Neural crest cell (in vitro differentiated cells): ENCODE data around the gene MLF1. TPM values are rescaled to one million over a fixed set of nuclear protein-coding genes. Genes with fewer than 3 reads are reported as not detected.

ENCODE experiments used
- DNase-seq: peaks from one replicate; pipeline ENCODE4 v3.0.0; 2021; ENCODE audit warnings: low read depth, mixed read lengths, low spot score
- H3K27ac Mint-ChIP-seq: one replicate; pipeline ENCODE4 v1.8.0; 2021; ENCODE audit warnings: mild to moderate bottlenecking, mixed read lengths; ENCODE audit not compliant: unreplicated experiment
- H3K27me3 Mint-ChIP-seq: 2 replicates; pipeline ENCODE4 v1.8.0; 2021; ENCODE audit warnings: low read depth, mild to moderate bottlenecking, mixed read lengths
- H3K36me3 Mint-ChIP-seq: 2 replicates; pipeline ENCODE4 v1.8.0; 2021; ENCODE audit warnings: low read depth, mild to moderate bottlenecking, mixed read lengths
- H3K4me1 Mint-ChIP-seq: 2 replicates; pipeline ENCODE4 v1.8.0; 2021; ENCODE audit warnings: mixed read lengths
- H3K4me3 Mint-ChIP-seq: one replicate; pipeline ENCODE4 v1.8.0; 2021; ENCODE audit warnings: mild to moderate bottlenecking, mixed read lengths
- H3K9me3 Mint-ChIP-seq: 2 replicates; pipeline ENCODE4 v1.8.0; 2021; ENCODE audit warnings: mixed read lengths
- total RNA-seq: library from RNA; stranded (reverse); gene quantifications from 2 replicates; pipeline ENCODE4 v1.2.1, GENCODE V29; 2021
- TF ChIP-seq, protein P1 (sequence below): fragments of 200-600 bp; sonication (generic); conservative IDR thresholded peaks from 2 replicates; pipeline ENCODE4 v1.5.0; 2021; ENCODE audit warnings: antibody characterized with exemption, mild to moderate bottlenecking

Gene MLF1
- total RNA-seq, 1 donor from 2014 or later, result 19.8 TPM

DNA sequence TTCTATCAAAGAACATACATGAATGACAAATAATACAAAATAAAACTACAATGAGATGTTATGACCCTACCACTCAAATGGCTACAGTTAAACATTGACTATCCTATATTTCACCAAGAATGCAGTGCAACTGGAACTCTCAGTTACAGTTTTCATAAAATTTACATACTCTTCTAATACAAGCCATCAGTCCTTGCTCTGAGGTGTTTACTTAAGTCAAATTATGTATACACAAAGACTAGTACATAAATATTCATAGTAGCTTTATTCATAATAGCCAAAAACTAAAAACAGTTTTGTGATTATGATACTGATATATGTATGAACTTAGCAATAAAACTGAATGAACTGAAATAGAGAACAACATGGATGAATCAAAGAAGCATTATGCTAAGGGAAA is 19.2 kb downstream of the MLF1 start:
- no peak for DNase-seq
- H3K4me3 Mint-ChIP-seq, result no peak overlapping the region
- TF ChIP-seq, protein P1, sequence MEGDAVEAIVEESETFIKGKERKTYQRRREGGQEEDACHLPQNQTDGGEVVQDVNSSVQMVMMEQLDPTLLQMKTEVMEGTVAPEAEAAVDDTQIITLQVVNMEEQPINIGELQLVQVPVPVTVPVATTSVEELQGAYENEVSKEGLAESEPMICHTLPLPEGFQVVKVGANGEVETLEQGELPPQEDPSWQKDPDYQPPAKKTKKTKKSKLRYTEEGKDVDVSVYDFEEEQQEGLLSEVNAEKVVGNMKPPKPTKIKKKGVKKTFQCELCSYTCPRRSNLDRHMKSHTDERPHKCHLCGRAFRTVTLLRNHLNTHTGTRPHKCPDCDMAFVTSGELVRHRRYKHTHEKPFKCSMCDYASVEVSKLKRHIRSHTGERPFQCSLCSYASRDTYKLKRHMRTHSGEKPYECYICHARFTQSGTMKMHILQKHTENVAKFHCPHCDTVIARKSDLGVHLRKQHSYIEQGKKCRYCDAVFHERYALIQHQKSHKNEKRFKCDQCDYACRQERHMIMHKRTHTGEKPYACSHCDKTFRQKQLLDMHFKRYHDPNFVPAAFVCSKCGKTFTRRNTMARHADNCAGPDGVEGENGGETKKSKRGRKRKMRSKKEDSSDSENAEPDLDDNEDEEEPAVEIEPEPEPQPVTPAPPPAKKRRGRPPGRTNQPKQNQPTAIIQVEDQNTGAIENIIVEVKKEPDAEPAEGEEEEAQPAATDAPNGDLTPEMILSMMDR, result no peak
- H3K27ac Mint-ChIP-seq, result no peak overlapping the region
- no peaks in the 10 kb centered on the region for H3K36me3 Mint-ChIP-seq
- no peaks in the 10 kb centered on the region for H3K27me3 Mint-ChIP-seq
- no peaks in the 10 kb centered on the region for H3K9me3 Mint-ChIP-seq
- H3K4me1 Mint-ChIP-seq, result no peaks in the 10 kb centered on the region

DNA sequence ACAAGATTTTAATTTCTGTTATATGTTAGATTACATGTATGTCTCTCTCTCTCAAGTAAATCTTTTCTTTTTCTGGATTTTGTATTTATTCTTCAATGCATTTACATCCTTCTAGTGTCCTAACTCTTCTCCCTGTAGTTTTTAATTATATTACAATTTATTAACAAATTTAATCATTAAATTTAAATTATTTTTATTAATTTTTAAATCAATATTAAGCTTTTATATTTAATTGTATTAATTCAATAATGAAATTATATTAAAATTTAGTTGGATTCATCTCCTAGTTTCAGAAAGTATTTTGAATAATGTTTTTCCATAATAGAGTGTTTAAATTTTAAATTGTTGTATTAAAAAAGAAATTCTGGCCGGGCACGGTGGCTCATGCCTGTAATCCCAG is 29.8 kb downstream of the MLF1 start:
- no peaks in the 10 kb centered on the region for H3K9me3 Mint-ChIP-seq
- H3K36me3 Mint-ChIP-seq, result no peaks in the 10 kb centered on the region
- no peak overlapping the region for H3K27ac Mint-ChIP-seq
- H3K4me3 Mint-ChIP-seq, result no peak overlapping the region
- H3K27me3 Mint-ChIP-seq, result no peaks in the 10 kb centered on the region
- H3K4me1 Mint-ChIP-seq, result no peaks in the 10 kb centered on the region
- no peak for DNase-seq
- TF ChIP-seq, protein P1, result no peak

DNA sequence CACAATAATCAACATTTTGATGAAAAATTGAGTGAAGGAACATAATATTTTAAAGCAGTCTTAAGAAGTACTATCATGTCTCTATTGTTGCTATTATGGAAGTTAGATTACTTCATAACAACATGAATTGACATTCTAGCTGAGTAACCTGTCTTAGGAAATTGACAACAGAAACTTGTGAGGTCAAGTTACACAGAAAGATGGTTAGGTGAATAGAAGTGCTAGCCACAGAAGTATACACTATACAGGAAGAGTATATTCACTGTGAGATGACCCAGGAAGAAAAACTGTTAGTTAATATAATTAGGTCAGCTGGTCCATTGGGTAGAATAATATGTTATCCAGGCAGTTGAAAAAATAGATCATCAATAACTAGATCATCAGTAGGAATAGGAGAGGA is 31.2 kb downstream of the MLF1 start:
- H3K36me3 Mint-ChIP-seq, result no peaks in the 10 kb centered on the region

DNA sequence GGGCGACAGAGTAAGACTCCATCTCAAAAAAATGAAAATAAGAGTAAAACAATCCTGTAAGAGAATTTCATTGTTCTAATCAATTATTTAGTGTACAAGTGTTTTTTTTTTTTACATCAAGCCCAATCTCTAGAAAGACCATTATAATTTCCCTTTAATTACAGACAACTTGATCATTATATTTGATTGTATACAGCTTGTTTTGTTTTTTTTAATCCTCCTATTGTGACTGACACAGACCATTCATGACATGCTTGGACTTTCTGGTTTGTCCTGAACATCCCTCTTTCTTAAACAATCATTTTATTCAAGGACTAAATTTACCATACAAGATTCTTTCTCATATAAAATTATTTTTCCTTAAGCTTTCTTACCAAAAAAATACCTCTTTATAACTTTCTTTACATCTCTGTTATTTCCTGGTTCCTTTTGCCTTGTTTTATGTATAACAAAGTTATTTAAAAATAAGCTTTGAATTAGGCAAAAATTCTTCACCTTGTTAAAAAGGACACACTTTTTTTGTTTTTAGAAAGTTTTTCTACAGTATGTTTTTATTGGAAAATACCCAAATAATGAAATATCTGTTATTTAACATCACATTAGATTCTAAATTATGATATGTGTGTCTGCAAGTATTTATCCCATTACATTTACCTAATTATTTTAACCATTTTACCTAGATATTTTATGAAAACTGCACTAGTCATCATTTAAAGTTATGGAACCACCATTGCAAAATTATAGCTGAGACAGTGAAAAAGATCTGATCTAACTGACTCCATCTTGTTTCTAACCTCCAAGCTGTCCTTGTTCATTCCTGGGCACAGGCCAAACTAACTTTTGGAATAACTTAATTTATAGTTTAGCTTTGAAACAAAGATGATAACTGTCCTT is 47.2 kb downstream of the MLF1 start:
- TF ChIP-seq, protein P1, result no peak
- H3K27me3 Mint-ChIP-seq, result no peaks in the 10 kb centered on the region
- no peak overlapping the region for H3K27ac Mint-ChIP-seq
- no peak for DNase-seq
- H3K4me3 Mint-ChIP-seq, result no peak overlapping the region
- H3K36me3 Mint-ChIP-seq, result peaks cover 5% of the 10 kb centered on the region
- H3K4me1 Mint-ChIP-seq, result no peaks in the 10 kb centered on the region
- H3K9me3 Mint-ChIP-seq, result peaks cover 13% of the 10 kb centered on the region

More for the DNA sequence above, 31.2 kb downstream of the MLF1 start:
- Mint-ChIP-seq H3K9me3 (no peaks in the 10 kb centered on the region), H3K4me3 (no peak overlapping the region), H3K27ac (no peak overlapping the region), H3K27me3 (no peaks in the 10 kb centered on the region), H3K4me1 (no peaks in the 10 kb centered on the region)
- TF ChIP-seq, protein P1, result no peak
- no peak for DNase-seq

DNA sequence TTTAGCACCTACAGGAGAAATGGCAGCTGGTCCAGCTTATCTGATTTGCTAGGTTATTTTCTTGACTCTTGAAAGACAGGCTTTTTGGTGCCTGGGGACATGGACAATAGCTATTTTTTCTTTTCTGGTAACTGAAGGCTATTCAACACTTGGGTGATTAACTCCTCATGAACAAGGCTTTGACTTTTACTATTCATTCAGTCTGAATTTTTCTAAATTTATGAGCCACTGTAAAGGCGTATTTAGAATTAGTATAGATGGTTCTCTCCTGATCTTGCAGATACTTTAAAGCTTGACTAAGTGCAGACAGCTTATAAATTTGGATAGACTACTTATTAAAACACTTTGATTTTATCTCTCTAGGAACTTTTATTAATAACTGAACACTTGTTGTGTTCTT is 54.9 kb downstream of the MLF1 start:
- Mint-ChIP-seq H3K27me3 (peaks cover 16% of the 10 kb centered on the region), H3K9me3 (peaks cover 10% of the 10 kb centered on the region), H3K4me1 (no peaks in the 10 kb centered on the region), H3K27ac (no peak overlapping the region), H3K36me3 (no peaks in the 10 kb centered on the region), H3K4me3 (no peak overlapping the region)
- TF ChIP-seq, protein P1, result no peak
- no peak for DNase-seq
